Stomach (tissue), 9 donors: ENCODE measurements around the gene PIM2. TPM values are rescaled to one million over a fixed set of nuclear protein-coding genes. Genes with fewer than 3 reads are reported as not detected.
"Not testable (repeated sequence)": the region's sequence is repeated elsewhere in the genome, so short reads cannot be mapped to it uniquely, and the experiment has no call there.

Experiments used
- DNase-seq, 2 donors: peaks; one replicate each; pipeline versions ENCODE4 v3.0.0 to v3.0.0-alpha.2; 2013 to 2019
- H3K27ac ChIP-seq, 5 donors: fragments of 200-600 bp in 4 of 5; sonication (generic) in 4 of 5; one replicate each; pipeline ENCODE4 v1.5.1; 2013 to 2019; ENCODE audit warnings: mild to moderate bottlenecking in 1 of 5, moderate library complexity in 1 of 5
- H3K27me3 ChIP-seq, 3 donors: fragments of 200-600 bp; sonication (generic); one replicate each; pipeline ENCODE4 v1.5.1; 2017 to 2019; ENCODE audit warnings: mixed run types in 1 of 3
- H3K36me3 ChIP-seq, 4 donors: fragments of 200-600 bp; sonication (generic); 1 replicate in 3 of 4; 2 replicates in 1 of 4; pipeline ENCODE4 v1.5.1; 2016 to 2019
- H3K4me1 ChIP-seq, 4 donors: fragments of 200-600 bp; sonication (generic); one replicate each; pipeline ENCODE4 v1.5.1; 2016 to 2019
- H3K4me3 ChIP-seq, 4 donors: fragments of 200-600 bp; sonication (generic) in 3 of 4; one replicate each; pipeline ENCODE4 v1.5.1; 2016 to 2019; ENCODE audit warnings: mild to moderate bottlenecking in 1 of 4
- H3K9me3 ChIP-seq, 4 donors: fragments of 200-600 bp; sonication (generic); one replicate each; pipeline ENCODE4 v1.5.1; 2016 to 2019
- EP300 ChIP-seq: sonication (generic); formaldehyde crosslinking; IDR thresholded peaks from one replicate; pipeline ENCODE4 v1.6.1; 2017; ENCODE audit warnings: antibody characterized with exemption
- POLR2A ChIP-seq, 4 donors: fragments of 450-650 bp; IDR thresholded peaks; one replicate each; pipeline ENCODE4 v1.6.1; 2016; ENCODE audit warnings: antibody characterized with exemption in 4 of 4, control low read depth in 2 of 4, mild to moderate bottlenecking in 1 of 4, moderate library complexity in 1 of 4
- POLR2AphosphoS5 ChIP-seq, 3 donors: sonication (generic); formaldehyde crosslinking; IDR thresholded peaks; one replicate each; pipeline ENCODE4 v1.6.1; 2016; ENCODE audit warnings: antibody characterized with exemption in 3 of 3
- WGBS, 5 donors: extraction: QIAGEN DNeasy Blood & Tissue Kit in 3 of 5; methylation state at CpG; one replicate each; pipeline versions ENCODE4 v1.1.5 to v1.1.7; 2013 to 2018; 5-methylcytosine and 5-hydroxymethylcytosine counted together
- intact Hi-C: fragments of 100-400 bp; cut with DNase I; formaldehyde crosslinking; loops from one replicate; pipeline ENCODE4 v1.15.1; 2023; ENCODE audit warnings: low total_unique reads
- polyA plus RNA-seq, 3 donors: library from polyadenylated mRNA; stranded (reverse); fragments of 200-250 nt; gene quantifications; one replicate each; pipeline ENCODE4 v1.2.3, GENCODE V29; 2013
- total RNA-seq, 5 donors: library from RNA; depleted of rRNA; stranded (reverse); fragments of >200 nt; gene quantifications; one replicate each; pipeline versions ENCODE4 v1.1.0 to v1.2.3, GENCODE V29; 2014 to 2016
- TF ChIP-seq, protein P1 (sequence below), 7 experiments: fragments of 450-650 bp in 4 of 7; fragments of 200-600 bp in 3 of 7; sonication (generic) in 3 of 7; IDR thresholded peaks; one replicate each; pipeline ENCODE4 v1.5.1; 2016 to 2019; ENCODE audit warnings: antibody characterized with exemption in 7 of 7, control low read depth in 2 of 7, mild to moderate bottlenecking in 1 of 7
- donor health status: healthy with polysubstance abuse.
- donor health status: Bipolar disorder and iron deficiency.
- donor health status: healthy.

The PIM2 gene
- total and polyA plus RNA-seq, 8 donors = 1.2 to 33.2 (median 9.9) TPM

DNA sequence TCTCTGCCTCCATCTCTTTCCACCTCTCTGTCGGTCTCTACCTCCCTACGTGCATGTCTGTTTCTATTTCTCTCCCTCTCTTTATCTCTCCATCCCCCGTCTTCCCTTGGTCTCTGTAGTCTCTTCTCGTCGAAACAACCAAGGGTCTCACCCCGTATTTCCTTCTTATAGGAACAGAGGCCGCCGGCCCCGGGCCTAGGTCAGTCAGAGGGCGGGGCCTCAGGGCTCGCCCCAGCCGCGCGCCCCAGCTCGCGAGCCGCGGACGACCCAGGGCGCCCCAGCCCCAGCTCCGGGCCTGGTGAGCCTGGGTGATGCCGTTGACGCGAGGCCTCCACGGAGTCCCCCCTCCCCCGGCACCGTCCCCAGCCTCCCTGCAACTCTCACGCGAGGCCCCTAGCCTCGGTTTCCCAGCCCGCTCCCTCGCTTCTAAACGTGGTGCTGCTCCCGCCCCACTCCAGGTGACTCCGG lies 27.9 kb downstream of the PIM2 start:
- peaks cover 0 to 23% (median 15%) of the 10 kb centered on the region in 4 donors for H3K36me3 ChIP-seq
- intact Hi-C loops = no loop called here
- DNase-seq = no peak
- no peak for TF ChIP-seq EP300
- no peak for TF ChIP-seq POLR2AphosphoS5 (IDR thresholded peaks at IDR 0.05)
- no peak for TF ChIP-seq POLR2A (IDR thresholded peaks at IDR 0.05)
- TF ChIP-seq, protein P1, sequence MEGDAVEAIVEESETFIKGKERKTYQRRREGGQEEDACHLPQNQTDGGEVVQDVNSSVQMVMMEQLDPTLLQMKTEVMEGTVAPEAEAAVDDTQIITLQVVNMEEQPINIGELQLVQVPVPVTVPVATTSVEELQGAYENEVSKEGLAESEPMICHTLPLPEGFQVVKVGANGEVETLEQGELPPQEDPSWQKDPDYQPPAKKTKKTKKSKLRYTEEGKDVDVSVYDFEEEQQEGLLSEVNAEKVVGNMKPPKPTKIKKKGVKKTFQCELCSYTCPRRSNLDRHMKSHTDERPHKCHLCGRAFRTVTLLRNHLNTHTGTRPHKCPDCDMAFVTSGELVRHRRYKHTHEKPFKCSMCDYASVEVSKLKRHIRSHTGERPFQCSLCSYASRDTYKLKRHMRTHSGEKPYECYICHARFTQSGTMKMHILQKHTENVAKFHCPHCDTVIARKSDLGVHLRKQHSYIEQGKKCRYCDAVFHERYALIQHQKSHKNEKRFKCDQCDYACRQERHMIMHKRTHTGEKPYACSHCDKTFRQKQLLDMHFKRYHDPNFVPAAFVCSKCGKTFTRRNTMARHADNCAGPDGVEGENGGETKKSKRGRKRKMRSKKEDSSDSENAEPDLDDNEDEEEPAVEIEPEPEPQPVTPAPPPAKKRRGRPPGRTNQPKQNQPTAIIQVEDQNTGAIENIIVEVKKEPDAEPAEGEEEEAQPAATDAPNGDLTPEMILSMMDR (IDR thresholded peaks at IDR 0.05) = no peak
- 0 to 42% (median 1%) methylated on average over 6 to 35 of the region's 35 CpGs for WGBS, 5 donors
- H3K9me3 ChIP-seq = no peaks in the 10 kb centered on the region
- H3K4me3 ChIP-seq = peak overlapping the region; percentile 55 to 69 (median 63)
- peaks cover 5 to 21% (median 10%) of the 10 kb centered on the region in 4 donors for H3K4me1 ChIP-seq
- H3K27me3 ChIP-seq = peaks cover 0 to 8% (median 0%) of the 10 kb centered on the region in 3 donors
- H3K27ac ChIP-seq = peak overlapping the region; percentile 67 to 84 (median 78)

DNA sequence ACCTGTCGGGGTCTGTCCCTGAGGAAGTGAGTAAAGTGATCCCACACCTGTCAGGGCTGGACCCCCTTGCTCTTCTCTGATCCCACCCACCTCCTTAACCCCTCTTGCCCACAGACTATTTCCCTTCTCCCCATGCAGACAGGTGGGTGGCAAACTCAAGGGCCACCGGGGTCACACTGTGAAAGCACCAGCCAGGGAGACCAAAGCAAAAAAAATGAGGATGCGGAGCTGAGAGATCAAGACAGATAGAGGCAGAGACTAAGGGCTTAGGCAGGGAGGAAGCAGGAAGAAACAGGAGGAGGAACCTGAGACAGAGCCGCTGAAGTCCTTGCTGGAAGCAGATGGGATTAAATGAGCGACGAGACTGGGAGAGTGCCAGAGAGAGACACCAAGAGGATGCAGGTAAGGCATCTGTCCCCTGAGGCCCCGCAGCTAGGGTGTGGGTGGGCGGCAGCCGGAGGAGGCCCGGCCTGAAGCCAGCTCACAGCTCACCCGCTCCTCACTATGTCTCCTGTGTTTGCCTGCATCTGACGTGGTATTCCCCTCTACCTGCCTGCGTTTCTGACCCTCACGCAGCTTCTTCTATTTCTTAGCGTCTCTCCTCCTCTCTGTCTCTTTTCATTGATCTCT lies 28.4 kb downstream of the PIM2 start:
- H3K27me3 ChIP-seq = peaks cover 0 to 8% (median 0%) of the 10 kb centered on the region in 3 donors
- H3K36me3 ChIP-seq = peaks cover 0 to 23% (median 15%) of the 10 kb centered on the region in 4 donors
- TF ChIP-seq, protein P1 (IDR thresholded peaks at IDR 0.05) = no peak
- TF ChIP-seq POLR2AphosphoS5 (IDR thresholded peaks at IDR 0.05) (no peak), POLR2A (IDR thresholded peaks at IDR 0.05) (no peak), EP300 (no peak)
- H3K9me3 ChIP-seq = no peaks in the 10 kb centered on the region
- peaks cover 5 to 16% (median 10%) of the 10 kb centered on the region in 4 donors for H3K4me1 ChIP-seq
- intact Hi-C loops = no loop called here
- WGBS, 5 donors = 22 to 64% (median 38%) methylated on average over 8 to 15 of the region's 15 CpGs
- peak overlapping the region; percentile 55 to 69 (median 63) for H3K4me3 ChIP-seq
- peak in 1 of 2 donors; percentile 31 for DNase-seq
- peak overlapping the region in 4 of 5 donors; percentile 75 to 84 (median 80) for H3K27ac ChIP-seq

DNA sequence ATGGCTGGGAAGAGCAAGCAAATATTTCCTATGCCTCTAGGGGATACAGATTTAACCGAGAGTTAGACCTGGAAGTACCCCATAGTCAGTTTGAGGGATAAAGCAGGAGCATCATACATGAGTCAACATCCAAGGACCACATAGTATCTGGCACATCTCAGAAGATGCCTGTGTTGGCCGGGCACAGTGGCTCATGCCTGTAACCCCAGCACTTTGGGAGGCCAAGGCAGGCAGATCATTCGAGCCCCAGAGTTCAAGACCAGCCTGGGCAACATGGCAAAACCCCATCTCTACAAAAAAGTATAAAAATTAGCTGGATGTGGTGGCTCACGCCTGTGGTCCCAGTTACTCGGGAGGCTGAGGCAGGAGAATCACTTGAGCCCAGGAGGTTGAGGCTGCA lies 32.2 kb downstream of the PIM2 start:
- intact Hi-C loops, H3K27ac ChIP-seq, H3K36me3 ChIP-seq, H3K27me3 ChIP-seq, H3K9me3 ChIP-seq, DNase-seq, H3K4me1 ChIP-seq, H3K4me3 ChIP-seq: not testable (repeated sequence)
- WGBS, 5 donors = 67 to 94% (median 78%) methylated on average over 2 to 5 of the region's 5 CpGs

DNA sequence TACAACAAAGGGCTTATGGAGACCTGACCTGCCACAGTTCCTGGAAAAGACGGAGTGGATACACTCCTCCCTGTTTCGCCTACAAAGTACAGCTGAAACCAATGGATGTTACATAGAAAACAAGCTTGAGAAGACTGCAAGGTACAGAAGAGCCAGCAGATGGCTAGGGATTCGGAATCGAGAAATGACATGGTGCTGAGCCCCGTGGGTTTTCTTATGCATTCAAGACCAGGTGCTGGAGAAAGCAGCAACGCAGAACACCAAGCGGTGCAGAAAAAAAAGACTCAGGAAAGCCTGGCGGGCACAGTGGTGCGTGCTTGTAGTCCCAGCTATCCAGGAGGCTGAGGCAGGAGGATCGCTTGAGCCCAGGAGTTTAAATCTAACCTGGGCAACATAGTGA lies 35.1 kb downstream of the PIM2 start:
- Histone ChIP-seq H3K27ac (no peak overlapping the region), H3K4me3 (no peak overlapping the region), H3K36me3 (no peaks in the 10 kb centered on the region), H3K4me1 (no peaks in the 10 kb centered on the region), H3K27me3 (no peaks in the 10 kb centered on the region), H3K9me3 (no peaks in the 10 kb centered on the region)
- TF ChIP-seq POLR2A (IDR thresholded peaks at IDR 0.05) = no peak
- no peak for TF ChIP-seq EP300
- no peak for TF ChIP-seq POLR2AphosphoS5 (IDR thresholded peaks at IDR 0.05)
- TF ChIP-seq, protein P1 (IDR thresholded peaks at IDR 0.05) = no peak
- intact Hi-C loops = no loop called here
- DNase-seq = no peak
- WGBS, 5 donors = 62 to 79% (median 67%) methylated on average over 6 to 10 of the region's 10 CpGs

DNA sequence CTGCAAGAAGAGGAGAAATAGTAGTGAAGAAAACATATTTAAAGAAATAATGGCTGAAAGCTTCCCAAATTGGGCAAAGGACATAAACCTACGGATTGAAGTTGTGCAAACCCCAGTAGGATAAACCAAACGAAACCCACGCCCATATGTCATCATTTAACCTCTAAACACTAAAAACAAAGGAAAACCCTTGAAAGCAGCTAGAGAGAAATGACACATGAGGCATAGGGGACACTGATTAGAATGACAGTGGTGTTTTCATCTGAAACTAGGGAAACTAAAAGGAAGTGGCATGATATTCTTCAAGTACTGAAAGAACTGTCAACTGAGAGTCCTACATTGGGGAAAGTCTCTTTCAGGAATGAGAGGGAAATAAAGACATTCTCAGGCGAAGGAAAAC lies 41.9 kb downstream of the PIM2 start:
- H3K4me1 ChIP-seq, H3K27me3 ChIP-seq, H3K27ac ChIP-seq, DNase-seq, H3K4me3 ChIP-seq, H3K36me3 ChIP-seq, intact Hi-C loops, H3K9me3 ChIP-seq: not testable (repeated sequence)
- 46 to 68% (median 53%) methylated on average over 3 to 4 of the region's 4 CpGs for WGBS, 5 donors

DNA sequence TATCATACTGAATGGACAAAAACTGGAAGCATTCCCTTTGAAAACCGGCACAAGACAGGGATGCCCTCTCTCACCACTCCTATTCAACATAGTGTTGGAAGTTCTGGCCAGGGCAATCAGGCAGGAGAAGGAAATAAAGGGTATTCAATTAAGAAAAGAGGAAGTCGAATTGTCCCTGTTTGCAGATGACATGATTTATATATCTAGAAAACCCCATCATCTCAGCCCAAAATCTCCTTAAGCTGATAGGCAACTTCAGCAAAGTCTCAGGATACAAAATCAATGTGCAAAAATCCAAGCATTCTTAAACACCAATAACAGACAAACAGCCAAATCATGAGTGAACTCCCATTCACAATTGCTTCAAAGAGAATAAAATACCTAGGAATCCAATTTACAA lies 46.8 kb downstream of the PIM2 start:
- WGBS, 5 donors = 50 to 68% (median 58%) methylated on average over 1 to 2 of the region's 2 CpGs
- H3K27me3 ChIP-seq, H3K4me3 ChIP-seq, H3K4me1 ChIP-seq, H3K27ac ChIP-seq, intact Hi-C loops, DNase-seq, H3K36me3 ChIP-seq, H3K9me3 ChIP-seq: not testable (repeated sequence)
